ENCODE results near the gene KDM8.
A peak's percentile ranks its signal among the peaks of the same experiment; 100 is the strongest.

Gene KDM8

GRCh38 chr16:27224741-27225300 lies 21.5 kb downstream of the KDM8 start:
- no peak for ATAC-seq (ENCODE audit: low read depth)
- peaks cover 4% of the 10 kb centered on the region; the same call in 1 of the 2 replicates for H3K36me3 ChIP-seq (ENCODE audit: low read depth)
- H3K9me3 ChIP-seq (ENCODE audit: severe bottlenecking): no peaks in the 10 kb centered on the region
- no peak overlapping the region for H3K4me3 ChIP-seq (ENCODE audit: severe bottlenecking)
- TF ChIP-seq CTCF (IDR thresholded peaks at IDR 0.05; ENCODE audit: poor library complexity, severe bottlenecking): no peak
- no peaks in the 10 kb centered on the region for H3K27me3 ChIP-seq (ENCODE audit: insufficient read depth, poor library complexity, severe bottlenecking)
- no peak overlapping the region for H3K27ac ChIP-seq (ENCODE audit: poor library complexity, severe bottlenecking)
- no peak for DNase-seq (ENCODE audit: low spot score)
- peaks cover 7% of the 10 kb centered on the region for H3K4me1 ChIP-seq (ENCODE audit: insufficient read depth, poor library complexity, severe bottlenecking)

GRCh38 chr16:27225536-27226360 lies 22.4 kb downstream of the KDM8 start:
- Histone ChIP-seq H3K27me3 (ENCODE audit: insufficient read depth, poor library complexity, severe bottlenecking) (no peaks in the 10 kb centered on the region), H3K9me3 (ENCODE audit: severe bottlenecking) (no peaks in the 10 kb centered on the region), H3K27ac (ENCODE audit: poor library complexity, severe bottlenecking) (no peak overlapping the region), H3K4me3 (ENCODE audit: severe bottlenecking) (no peak overlapping the region), H3K36me3 (ENCODE audit: low read depth) (peaks cover 7% of the 10 kb centered on the region; the same call in 1 of the 2 replicates), H3K4me1 (ENCODE audit: insufficient read depth, poor library complexity, severe bottlenecking) (peaks cover 7% of the 10 kb centered on the region)
- DNase-seq (ENCODE audit: low spot score) (peak; percentile 42), ATAC-seq (ENCODE audit: low read depth) (no peak)
- TF ChIP-seq CTCF (IDR thresholded peaks at IDR 0.05; ENCODE audit: poor library complexity, severe bottlenecking): no peak

- DNase-seq (ENCODE audit: low spot score) (peak; percentile 73), ATAC-seq (ENCODE audit: low read depth) (peak; percentile 49)
- Histone ChIP-seq H3K36me3 (ENCODE audit: low read depth) (peaks cover 11% of the 10 kb centered on the region; the same call in 1 of the 2 replicates), H3K4me3 (ENCODE audit: severe bottlenecking) (no peak overlapping the region), H3K27ac (ENCODE audit: poor library complexity, severe bottlenecking) (no peak overlapping the region), H3K4me1 (ENCODE audit: insufficient read depth, poor library complexity, severe bottlenecking) (peaks cover 7% of the 10 kb centered on the region), H3K27me3 (ENCODE audit: insufficient read depth, poor library complexity, severe bottlenecking) (no peaks in the 10 kb centered on the region), H3K9me3 (ENCODE audit: severe bottlenecking) (no peaks in the 10 kb centered on the region)
- no peak for TF ChIP-seq CTCF (IDR thresholded peaks at IDR 0.05; ENCODE audit: poor library complexity, severe bottlenecking)
Observed at GRCh38 chr16:27226476-27226875, 23.1 kb downstream of the KDM8 start.

DNA sequence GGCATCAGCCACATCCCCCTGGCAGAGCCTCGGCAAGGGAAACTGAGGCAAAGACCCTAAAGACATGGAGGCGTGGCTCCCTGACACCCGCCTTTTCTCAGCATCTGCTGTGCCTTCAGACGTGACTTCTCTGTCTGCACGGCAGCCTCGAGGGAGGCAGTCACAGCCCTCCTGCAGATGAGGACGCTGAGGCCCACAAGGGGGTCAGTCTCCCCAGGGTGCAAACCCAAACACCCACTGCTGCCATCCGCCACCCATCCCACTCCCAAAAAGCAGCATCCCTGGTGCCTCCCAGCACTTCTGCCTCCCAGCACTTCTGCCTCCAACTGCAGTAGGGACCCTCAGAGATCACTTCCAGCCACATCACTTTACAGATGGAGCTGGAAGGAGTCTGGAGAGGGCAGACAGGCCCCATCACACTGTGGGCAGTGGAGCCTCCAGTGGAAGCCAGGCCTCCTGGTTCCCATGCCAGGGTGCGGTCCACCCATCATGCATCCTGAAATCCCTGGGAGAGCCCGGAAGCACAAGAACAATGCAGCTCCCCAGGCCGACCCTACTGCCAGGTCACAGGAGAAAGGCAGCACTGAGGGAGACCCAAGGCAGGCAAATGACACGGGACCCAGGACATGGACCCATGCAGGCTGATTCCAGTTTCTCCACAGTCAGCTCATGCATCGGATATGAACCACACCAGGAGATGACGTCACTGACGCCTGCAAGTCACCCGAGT lies 23.8 kb downstream of the KDM8 start:
- Histone ChIP-seq H3K27me3 (ENCODE audit: insufficient read depth, poor library complexity, severe bottlenecking) (no peaks in the 10 kb centered on the region), H3K4me1 (ENCODE audit: insufficient read depth, poor library complexity, severe bottlenecking) (peaks cover 7% of the 10 kb centered on the region), H3K36me3 (ENCODE audit: low read depth) (peaks cover 15% of the 10 kb centered on the region), H3K4me3 (ENCODE audit: severe bottlenecking) (no peak overlapping the region), H3K9me3 (ENCODE audit: severe bottlenecking) (no peaks in the 10 kb centered on the region), H3K27ac (ENCODE audit: poor library complexity, severe bottlenecking) (no peak overlapping the region)
- TF ChIP-seq CTCF (IDR thresholded peaks at IDR 0.05; ENCODE audit: poor library complexity, severe bottlenecking): no peak
- no peak for DNase-seq (ENCODE audit: low spot score)
- ATAC-seq (ENCODE audit: low read depth): no peak

Measured in RWPE2 (cell line).